Natural killer cell treated with Interleukin-12 subunit alpha and Interleukin-12 subunit beta and Interleukin-15 and Interleukin-18, amount 100 ng/mL, for 72 hours (primary cell): ENCODE measurements around the gene NTM. TPM values are rescaled to one million over a fixed set of nuclear protein-coding genes. Genes with fewer than 3 reads are reported as not detected.

ENCODE experiments used
- ATAC-seq, 2 donors: fragments of 150-1000 bp; cut with Tn5 transposase in 1 of 2; sonication (Bioruptor Pico), chemical (Tn5 transposase) in 1 of 2; 2 replicates each; pipeline ENCODE4 v1.10.0; 2021
- DNase-seq: peaks from one replicate; pipeline ENCODE4 v3.0.0; 2022; ENCODE audit warnings: low spot score
- H3K27ac Mint-ChIP-seq, 2 donors: 1 replicate in 1 of 2; 2 replicates in 1 of 2; pipeline ENCODE4 v1.8.0; 2022; ENCODE audit warnings: mixed read lengths in 2 of 2, mild to moderate bottlenecking in 1 of 2, moderate library complexity in 1 of 2
- H3K27me3 Mint-ChIP-seq, 2 donors: 1 replicate in 1 of 2; 2 replicates in 1 of 2; pipeline ENCODE4 v1.8.0; 2022; ENCODE audit warnings: mixed read lengths in 2 of 2
- H3K36me3 Mint-ChIP-seq: one replicate; pipeline ENCODE4 v1.8.0; 2022; ENCODE audit warnings: mixed read lengths
- H3K4me1 Mint-ChIP-seq, 2 donors: 1 replicate in 1 of 2; 2 replicates in 1 of 2; pipeline ENCODE4 v1.8.0; 2022; ENCODE audit warnings: low read depth in 2 of 2, mixed read lengths in 2 of 2, mild to moderate bottlenecking in 1 of 2
- H3K4me3 Mint-ChIP-seq: one replicate; pipeline ENCODE4 v1.8.0; 2022; ENCODE audit warnings: mixed read lengths
- H3K9me3 Mint-ChIP-seq: 2 replicates; pipeline ENCODE4 v1.8.0; 2022; ENCODE audit warnings: mixed read lengths
- total RNA-seq, 2 donors: library from RNA; stranded (reverse); gene quantifications; one replicate each; pipeline ENCODE4 v1.2.3, GENCODE V29; 2022

NTM gene
- total RNA-seq, 2 donors from 2014 or later, result not detected

GRCh38 chr11:132008226-132008625, 637.8 kb downstream of the NTM start:
- ATAC-seq (no peak), DNase-seq (no peak)
- Mint-ChIP-seq H3K4me3 (no peak overlapping the region), H3K36me3 (no peaks in the 10 kb centered on the region), H3K9me3 (peaks cover 24% of the 10 kb centered on the region), H3K27ac (no peak overlapping the region), H3K4me1 (no peaks in the 10 kb centered on the region), H3K27me3 (no peaks in the 10 kb centered on the region)

- Mint-ChIP-seq H3K36me3 (no peaks in the 10 kb centered on the region), H3K27ac (no peak overlapping the region), H3K9me3 (peaks cover 24% of the 10 kb centered on the region), H3K27me3 (no peaks in the 10 kb centered on the region), H3K4me3 (no peak overlapping the region), H3K4me1 (no peaks in the 10 kb centered on the region)
- DNase-seq (no peak), ATAC-seq (no peak)
Measured at GRCh38 chr11:132008872-132009271, 638.5 kb downstream of the NTM start.

GRCh38 chr11:132020001-132020400, 649.6 kb downstream of the NTM start:
- no peak overlapping the region for H3K4me3 Mint-ChIP-seq
- no peak overlapping the region for H3K27ac Mint-ChIP-seq
- H3K4me1 Mint-ChIP-seq, result no peaks in the 10 kb centered on the region
- ATAC-seq (no peak), DNase-seq (no peak)
- H3K36me3 Mint-ChIP-seq, result no peaks in the 10 kb centered on the region
- peaks cover 13% of the 10 kb centered on the region for H3K9me3 Mint-ChIP-seq
- H3K27me3 Mint-ChIP-seq, result no peaks in the 10 kb centered on the region

- Mint-ChIP-seq H3K27ac (no peak overlapping the region), H3K36me3 (no peaks in the 10 kb centered on the region), H3K27me3 (no peaks in the 10 kb centered on the region), H3K4me3 (no peak overlapping the region), H3K9me3 (peaks cover 9% of the 10 kb centered on the region), H3K4me1 (no peaks in the 10 kb centered on the region)
- ATAC-seq (no peak), DNase-seq (no peak)
Measured at GRCh38 chr11:132022285-132022684, 651.9 kb downstream of the NTM start.

GRCh38 chr11:132022733-132023478, 652.5 kb downstream of the NTM start:
- Mint-ChIP-seq H3K9me3 (peaks cover 12% of the 10 kb centered on the region), H3K36me3 (no peaks in the 10 kb centered on the region), H3K4me1 (no peaks in the 10 kb centered on the region), H3K27ac (no peak overlapping the region), H3K4me3 (no peak overlapping the region), H3K27me3 (no peaks in the 10 kb centered on the region)
- ATAC-seq (no peak), DNase-seq (no peak)

GRCh38 chr11:132024587-132025295, 654.3 kb downstream of the NTM start:
- ATAC-seq (no peak), DNase-seq (no peak)
- no peaks in the 10 kb centered on the region for H3K36me3 Mint-ChIP-seq
- H3K9me3 Mint-ChIP-seq, result peaks cover 12% of the 10 kb centered on the region
- no peak overlapping the region for H3K4me3 Mint-ChIP-seq
- H3K27ac Mint-ChIP-seq, result no peak overlapping the region
- no peaks in the 10 kb centered on the region for H3K27me3 Mint-ChIP-seq
- no peaks in the 10 kb centered on the region for H3K4me1 Mint-ChIP-seq

GRCh38 chr11:132026746-132027145, 656.3 kb downstream of the NTM start:
- Mint-ChIP-seq H3K4me3 (no peak overlapping the region), H3K27me3 (no peaks in the 10 kb centered on the region), H3K9me3 (peaks cover 7% of the 10 kb centered on the region), H3K36me3 (no peaks in the 10 kb centered on the region), H3K27ac (no peak overlapping the region), H3K4me1 (no peaks in the 10 kb centered on the region)
- DNase-seq (no peak), ATAC-seq (no peak)

GRCh38 chr11:132028380-132029240, 658.2 kb downstream of the NTM start:
- Mint-ChIP-seq H3K4me3 (no peak overlapping the region), H3K9me3 (peaks cover 8% of the 10 kb centered on the region), H3K4me1 (no peaks in the 10 kb centered on the region), H3K27ac (no peak overlapping the region), H3K27me3 (no peaks in the 10 kb centered on the region), H3K36me3 (no peaks in the 10 kb centered on the region)
- DNase-seq, result no peak
- ATAC-seq, result no peak

GRCh38 chr11:132030896-132031295, 660.5 kb downstream of the NTM start:
- Mint-ChIP-seq H3K9me3 (peaks cover 7% of the 10 kb centered on the region), H3K27ac (no peak overlapping the region), H3K36me3 (no peaks in the 10 kb centered on the region), H3K4me1 (no peaks in the 10 kb centered on the region), H3K27me3 (no peaks in the 10 kb centered on the region), H3K4me3 (no peak overlapping the region)
- no peak for ATAC-seq
- no peak for DNase-seq

- Mint-ChIP-seq H3K36me3 (no peaks in the 10 kb centered on the region), H3K27me3 (no peaks in the 10 kb centered on the region), H3K4me1 (no peaks in the 10 kb centered on the region), H3K27ac (no peak overlapping the region), H3K9me3 (peaks cover 5% of the 10 kb centered on the region), H3K4me3 (no peak overlapping the region)
- DNase-seq, result no peak
- no peak for ATAC-seq
Measured at GRCh38 chr11:132032555-132032954, 662.1 kb downstream of the NTM start.

GRCh38 chr11:132033051-132033450, 662.6 kb downstream of the NTM start:
- Mint-ChIP-seq H3K27ac (no peak overlapping the region), H3K4me1 (no peaks in the 10 kb centered on the region), H3K27me3 (no peaks in the 10 kb centered on the region), H3K4me3 (no peak overlapping the region), H3K9me3 (peaks cover 4% of the 10 kb centered on the region), H3K36me3 (no peaks in the 10 kb centered on the region)
- ATAC-seq (no peak), DNase-seq (no peak)

- Mint-ChIP-seq H3K9me3 (peaks cover 4% of the 10 kb centered on the region), H3K27me3 (no peaks in the 10 kb centered on the region), H3K4me1 (no peaks in the 10 kb centered on the region), H3K4me3 (no peak overlapping the region), H3K36me3 (no peaks in the 10 kb centered on the region), H3K27ac (no peak overlapping the region)
- ATAC-seq, result no peak
- no peak for DNase-seq
Measured at GRCh38 chr11:132035228-132035627, 664.8 kb downstream of the NTM start.

- H3K4me3 Mint-ChIP-seq, result no peak overlapping the region
- H3K27ac Mint-ChIP-seq, result no peak overlapping the region
- ATAC-seq (no peak), DNase-seq (no peak)
- no peaks in the 10 kb centered on the region for H3K36me3 Mint-ChIP-seq
- no peaks in the 10 kb centered on the region for H3K4me1 Mint-ChIP-seq
- H3K27me3 Mint-ChIP-seq, result no peaks in the 10 kb centered on the region
- H3K9me3 Mint-ChIP-seq, result peaks cover 4% of the 10 kb centered on the region
Measured at GRCh38 chr11:132035766-132036165, 665.4 kb downstream of the NTM start.

- Mint-ChIP-seq H3K36me3 (no peaks in the 10 kb centered on the region), H3K27me3 (no peaks in the 10 kb centered on the region), H3K4me1 (no peaks in the 10 kb centered on the region), H3K9me3 (peaks cover 6% of the 10 kb centered on the region), H3K27ac (no peak overlapping the region), H3K4me3 (no peak overlapping the region)
- no peak for ATAC-seq
- no peak for DNase-seq
Measured at GRCh38 chr11:132036220-132036619, 665.8 kb downstream of the NTM start.
